Stimulated activated CD8-positive, alpha-beta memory T cell treated with anti-CD3 and anti-CD28 coated beads, Interleukin-15, amount 100 ng/mL, for 24 hours (primary cell): Measurements from ENCODE around the gene VHLL.
A peak's percentile ranks its signal among the peaks of the same experiment; 100 is the strongest.
"Not testable (repeated sequence)": the region's sequence is repeated elsewhere in the genome, so short reads cannot be mapped to it uniquely, and the experiment has no call there.

ENCODE experiments used
- DNase-seq: peaks from one replicate; pipeline ENCODE4 v3.0.0-alpha.2; 2020; ENCODE audit warnings: low read depth

Gene VHLL

DNA sequence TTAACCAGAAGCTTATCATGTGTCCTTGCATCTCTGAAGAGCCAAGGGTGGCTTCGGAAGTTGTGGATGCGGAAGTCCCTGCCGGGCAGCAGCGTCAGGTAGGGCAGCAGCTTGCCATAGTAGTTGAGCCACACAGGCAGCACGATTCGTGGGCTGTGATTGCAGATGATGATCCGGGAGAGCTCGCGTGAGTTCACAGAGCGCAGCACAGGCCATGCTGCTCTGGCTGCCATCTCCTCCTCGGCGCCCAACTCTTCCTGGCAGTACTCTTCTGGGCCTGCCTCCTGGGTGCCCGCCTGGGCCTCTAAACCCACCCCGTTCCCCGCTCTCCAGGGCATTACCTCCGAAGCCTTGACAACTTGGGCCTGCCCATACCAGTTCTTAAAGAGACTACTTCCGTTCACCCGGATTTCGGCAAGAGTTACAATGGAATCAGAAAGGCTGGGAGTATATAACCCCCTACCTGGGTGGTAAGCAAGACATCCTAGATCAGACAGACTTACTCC, at the start of gene VHLL:
VHLL (minus strand) TSS at position 456 of the 506 bp plus-strand sequence; CDS start at position 338, 118 bp downstream.
- no peak for DNase-seq

- no peak for DNase-seq
These were observed 48.2 kb upstream of the VHLL start for GRCh38 chr1:156347331-156347730.

DNA sequence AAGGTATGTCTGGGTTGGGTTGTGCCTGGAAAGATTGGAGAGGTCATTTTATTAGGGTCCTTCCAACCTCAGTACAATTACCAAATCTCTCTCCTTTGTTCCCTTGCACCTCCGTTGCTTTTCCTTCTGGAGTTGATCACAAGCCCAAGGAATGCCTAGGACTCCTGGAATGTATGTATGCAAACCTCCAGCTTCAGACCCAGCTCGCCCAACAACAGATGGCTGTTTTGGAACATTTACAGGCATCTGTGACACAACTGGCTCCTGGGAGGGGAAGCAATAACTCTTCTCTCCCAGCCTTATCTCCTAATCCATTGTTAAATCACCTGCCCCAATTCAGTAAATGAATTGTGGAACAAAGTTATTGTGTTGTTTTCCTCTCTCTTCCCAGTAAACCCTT, 47.5 kb upstream of the VHLL start:
- DNase-seq: no peak

DNA sequence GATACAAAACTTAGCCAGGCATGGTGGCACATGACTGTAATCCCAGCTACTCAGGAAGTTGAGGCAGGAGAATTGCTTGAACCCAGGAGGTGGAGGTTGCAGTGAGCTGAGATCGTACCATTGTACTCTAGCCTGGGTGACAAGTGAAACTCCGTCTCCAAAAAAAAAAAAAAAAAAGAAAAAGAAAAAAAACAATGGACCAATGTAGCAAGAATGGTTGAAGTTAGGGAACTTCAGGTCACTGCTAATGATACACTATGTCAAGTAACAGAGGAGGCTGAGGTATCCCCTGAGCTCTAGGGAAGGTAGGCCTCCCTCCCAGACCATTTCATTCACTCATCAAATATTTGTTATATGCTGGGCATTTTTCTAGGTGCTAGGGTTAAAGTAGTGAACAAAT, 46.9 kb upstream of the VHLL start:
- not testable (repeated sequence) for DNase-seq

DNA sequence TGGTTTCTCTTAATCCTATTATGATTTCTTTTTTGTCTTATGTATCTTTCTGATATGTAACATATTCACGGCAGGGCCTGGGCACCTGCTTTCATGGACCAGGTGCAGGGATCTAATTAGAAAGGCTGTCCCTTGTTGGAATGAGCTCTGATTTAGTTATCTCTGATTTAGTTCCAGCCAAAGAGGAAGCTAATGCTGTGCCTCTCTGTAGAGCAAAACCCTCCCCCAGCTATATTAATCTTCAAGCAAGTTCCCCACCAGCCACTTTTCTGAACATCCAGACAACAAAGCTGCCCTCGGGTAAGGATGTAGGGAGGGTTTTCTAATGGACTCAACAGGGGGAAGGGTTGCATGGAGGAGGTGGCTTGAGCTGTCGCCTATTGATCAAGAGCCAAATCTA, 45.3 kb upstream of the VHLL start:
- DNase-seq: no peak

- no peak for DNase-seq
These were observed 43.3 kb upstream of the VHLL start for GRCh38 chr1:156342166-156342955.

GRCh38 chr1:156338180-156338976, 39.3 kb upstream of the VHLL start, which contains the start of the genes CCT3 and TSACC:
TSS of gene CCT3 (minus strand) at chr1:156338292. CDS start at chr1:156338184, 108 bp downstream.
TSS of gene TSACC (plus strand) at chr1:156338526. CDS start at chr1:156339758, 1,232 bp downstream.
- peak; percentile 99 for DNase-seq

DNA sequence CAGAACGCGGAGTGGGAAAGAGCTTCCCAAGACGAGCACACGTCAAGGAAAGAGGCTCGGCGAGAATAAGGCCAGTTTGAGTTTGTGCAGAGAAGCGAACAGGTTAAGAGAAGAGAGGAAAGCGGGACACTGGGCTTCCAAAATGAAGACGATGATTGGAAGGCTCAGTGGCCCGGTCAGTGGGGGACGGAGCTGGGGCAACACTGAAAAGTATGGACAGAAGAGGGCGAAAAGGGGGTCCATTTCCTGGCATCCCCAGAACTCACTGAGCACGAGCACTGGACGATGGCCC, 38.7 kb upstream of the VHLL start:
- no peak for DNase-seq

DNA sequence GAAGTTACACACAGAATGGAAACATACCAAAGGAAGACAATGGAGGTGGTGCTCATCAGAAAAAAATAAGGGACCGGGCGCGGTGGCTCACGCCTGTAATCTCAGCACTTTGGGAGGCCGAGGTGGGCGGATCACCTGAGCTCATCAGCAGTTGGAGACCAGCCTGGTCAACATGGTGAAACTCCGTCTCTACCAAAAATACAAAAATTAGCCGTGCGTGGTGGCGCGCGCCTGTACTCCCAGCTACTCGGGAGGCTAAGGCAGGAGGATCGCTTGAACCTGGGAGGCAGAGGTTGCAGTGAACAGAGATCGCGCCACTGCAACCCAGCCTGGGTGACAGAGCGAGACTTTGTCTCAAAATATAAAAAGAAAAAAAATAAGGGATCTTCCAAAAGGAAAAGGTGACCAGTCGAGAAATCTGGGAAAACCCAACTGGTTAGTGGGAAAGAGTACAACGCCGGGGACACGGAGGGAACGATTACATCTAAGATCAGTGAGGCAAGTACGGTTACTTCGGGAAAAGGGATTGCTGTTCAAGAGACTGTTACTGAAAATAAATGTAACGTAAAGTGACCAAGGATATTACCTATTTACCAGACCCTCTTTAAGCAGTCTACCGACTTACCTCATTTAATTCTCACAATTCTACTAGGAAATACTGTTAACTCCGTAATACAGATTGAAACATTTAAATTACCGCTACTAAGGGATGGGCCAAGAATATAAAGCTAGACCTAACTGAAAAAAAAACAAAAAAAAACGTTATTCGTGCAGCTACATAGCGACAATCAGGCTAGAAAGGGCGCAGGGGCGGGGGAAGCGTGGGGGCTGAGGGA, 38.2 kb upstream of the VHLL start:
- DNase-seq: no peak

DNA sequence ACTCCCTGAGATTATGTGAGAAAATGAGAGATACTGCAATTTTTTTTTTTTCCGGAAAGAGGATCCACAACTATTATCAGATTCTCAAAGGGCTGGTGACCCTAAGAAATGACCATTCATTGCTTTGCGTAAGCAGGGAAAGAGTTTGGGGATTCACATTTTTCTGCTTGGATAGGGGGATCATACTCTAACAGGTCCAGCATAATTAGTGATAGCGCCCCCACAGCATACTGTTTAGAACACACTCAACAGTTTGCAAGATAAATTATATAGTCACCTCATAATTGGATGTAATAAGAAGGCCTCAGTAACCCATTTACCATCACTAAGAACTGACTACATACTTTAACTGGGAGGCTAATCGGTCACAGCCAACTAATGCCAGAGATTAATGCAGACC, 37.1 kb upstream of the VHLL start:
- DNase-seq: no peak

DNA sequence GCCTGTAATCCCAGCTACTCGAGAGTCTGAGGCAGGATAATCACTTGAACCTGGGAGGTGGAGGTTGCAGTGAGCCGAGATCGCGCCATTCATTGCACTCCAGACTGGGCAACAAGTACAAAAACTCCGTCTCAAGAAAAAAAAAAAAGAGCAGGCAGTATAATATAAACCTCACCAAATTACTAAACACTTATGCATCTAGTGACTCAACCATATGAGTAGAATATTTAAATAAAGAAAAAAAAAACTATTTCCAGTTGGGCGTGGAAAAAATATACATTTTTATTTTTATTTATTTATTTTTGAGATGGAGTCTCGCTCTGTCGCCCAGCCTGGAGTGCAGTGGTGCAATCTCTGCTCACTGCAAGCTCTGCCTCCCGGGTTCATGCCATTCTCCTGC, 24.1 kb upstream of the VHLL start:
- DNase-seq: not testable (repeated sequence)

DNA sequence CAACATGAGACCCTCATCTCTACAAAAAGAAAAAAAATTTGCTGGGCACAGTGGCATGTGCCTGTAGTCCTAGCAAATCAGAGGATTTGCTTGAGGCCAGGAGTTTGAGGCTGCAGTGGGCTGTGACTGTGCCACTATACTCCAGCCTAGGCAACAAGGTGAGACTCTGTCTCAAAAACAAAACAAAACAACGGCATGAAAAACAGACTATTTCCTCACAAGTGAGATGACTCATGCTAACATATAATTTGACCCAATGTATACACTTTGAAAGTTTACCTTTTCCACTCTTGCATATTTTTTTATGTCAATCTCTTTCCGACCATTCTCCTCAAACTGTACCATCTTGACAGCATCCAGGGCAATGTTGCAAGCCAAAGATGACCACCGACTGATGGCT, 21.5 kb upstream of the VHLL start:
- DNase-seq: no peak

DNA sequence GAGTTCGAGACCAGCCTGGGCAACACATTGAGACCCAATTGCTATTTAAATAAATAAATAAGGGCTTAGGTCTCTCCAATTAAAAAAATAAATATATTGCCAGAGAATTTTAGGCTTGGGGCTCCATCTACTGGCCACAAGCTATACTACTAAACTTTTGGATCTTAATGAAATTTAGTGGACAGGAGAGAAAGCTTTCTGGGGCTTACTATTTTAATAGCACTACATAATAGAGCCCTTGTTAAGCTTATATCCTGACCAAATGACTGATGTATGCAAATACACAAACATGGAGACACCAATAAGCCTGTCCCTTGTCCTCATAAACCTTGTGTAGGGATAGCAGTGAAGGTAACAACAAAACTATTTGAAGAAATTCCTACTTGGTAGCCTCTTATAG, 20.6 kb upstream of the VHLL start:
- DNase-seq: no peak

DNA sequence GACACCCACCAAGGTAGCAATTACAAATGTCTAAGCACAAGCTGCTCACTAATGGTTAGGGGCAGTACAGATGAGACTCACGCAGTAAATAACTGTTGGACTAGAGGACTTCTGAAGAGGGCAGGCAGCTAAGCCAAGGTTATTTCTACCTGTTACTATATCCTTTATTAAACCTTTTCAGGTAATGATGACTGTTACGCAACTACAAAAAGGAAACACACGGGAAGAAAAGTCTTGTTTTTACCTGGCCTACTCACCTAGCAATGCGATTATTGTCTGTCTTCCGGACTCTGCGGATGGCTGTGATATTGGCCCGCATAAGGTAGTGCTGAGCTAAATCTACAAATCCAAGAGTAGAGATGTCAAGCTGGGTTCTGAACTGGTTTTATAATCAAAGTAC, 17.8 kb upstream of the VHLL start:
- no peak for DNase-seq

GRCh38 chr1:156310962-156311361, 11.9 kb upstream of the VHLL start:
- no peak for DNase-seq

DNA sequence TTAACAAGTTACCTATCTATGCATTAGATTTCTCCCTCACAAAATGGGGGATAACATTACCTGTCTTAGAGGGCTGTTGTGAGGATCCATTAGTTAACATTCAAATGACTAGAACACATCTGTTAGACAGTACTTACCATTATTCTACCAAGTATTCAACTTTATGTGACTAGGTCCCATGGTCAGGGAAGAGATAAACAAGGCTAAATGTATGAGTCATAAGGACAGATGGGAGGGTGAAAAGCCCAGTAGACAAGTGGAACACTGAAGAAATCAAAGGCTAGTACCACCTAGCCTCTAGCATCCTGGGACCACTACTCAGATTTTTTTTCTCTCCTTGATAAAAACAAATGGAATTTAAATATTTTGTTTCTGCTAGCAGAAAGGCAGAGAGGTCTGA, 9.0 kb upstream of the VHLL start:
- DNase-seq: no peak

DNA sequence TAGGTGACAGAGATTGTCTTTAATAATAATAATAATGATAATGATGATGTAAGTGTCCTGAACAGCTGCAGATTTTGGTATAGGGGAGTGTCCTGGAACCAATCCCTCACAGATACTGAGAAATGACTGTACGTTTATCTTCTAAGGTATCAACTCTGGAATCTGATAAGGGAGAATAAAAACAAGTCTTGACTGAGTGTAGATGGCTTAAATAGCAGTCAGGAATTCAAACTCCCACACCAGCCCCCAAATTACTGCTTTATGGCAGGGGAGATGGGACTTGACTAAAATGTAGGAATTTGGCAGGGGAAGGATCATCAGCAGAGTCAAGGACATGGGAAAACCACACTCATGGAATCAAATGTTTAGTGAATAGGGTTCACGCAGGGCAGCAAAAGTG, 6.1 kb upstream of the VHLL start:
- DNase-seq: no peak

DNA sequence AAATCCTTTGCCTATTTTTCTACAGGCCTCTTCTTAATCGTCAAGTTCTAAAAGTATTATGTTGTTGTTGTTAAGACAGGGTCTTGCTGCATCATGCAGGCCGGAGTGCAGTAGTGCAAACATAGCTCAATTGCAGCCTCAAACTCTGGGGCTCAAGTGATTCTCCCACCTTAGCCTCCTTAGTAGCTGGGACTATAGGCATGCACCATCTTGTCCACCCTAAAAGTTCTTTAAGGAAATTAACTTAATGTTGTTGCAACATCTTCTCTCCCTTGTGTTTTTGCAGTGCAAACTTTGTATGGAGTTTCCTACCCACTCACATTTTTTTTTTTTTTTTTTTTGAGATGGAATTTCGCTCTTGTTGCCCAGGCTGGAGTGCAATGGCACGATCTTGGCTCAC, 4.1 kb upstream of the VHLL start:
- no peak for DNase-seq

DNA sequence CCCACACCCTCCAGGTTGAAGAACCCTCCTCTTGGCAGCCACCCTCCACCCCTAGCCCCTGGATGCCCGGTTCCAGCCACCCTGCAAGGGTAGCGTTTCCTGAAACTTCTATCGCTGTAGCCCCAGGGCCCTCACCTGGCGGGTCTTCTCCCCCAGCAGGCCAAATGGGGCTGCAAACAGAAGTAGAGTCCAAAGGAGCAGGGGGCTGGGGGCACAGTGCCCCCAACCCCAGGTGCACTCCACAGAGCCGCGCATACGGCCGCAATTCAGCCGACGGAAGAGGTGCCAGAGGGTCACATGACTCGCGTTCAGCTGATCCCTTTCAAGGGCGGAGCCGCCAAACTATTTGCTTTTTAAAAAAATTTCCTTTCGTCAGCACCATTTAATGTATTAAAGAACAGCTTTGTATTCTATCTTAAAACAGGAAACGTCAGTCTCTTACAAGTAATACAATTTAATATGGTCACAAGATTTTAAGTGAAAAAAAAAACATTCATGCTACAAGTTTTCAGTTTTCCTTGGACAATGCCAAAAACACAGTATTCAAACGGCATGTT, 3.6 kb downstream of the VHLL start, which contains the start of gene GLMP:
GLMP (minus strand) TSS at position 289 of the 557 bp plus-strand sequence; CDS start at position 255, 34 bp downstream.
- DNase-seq: peak; percentile 29

- no peak for DNase-seq
These were observed 5.2 kb downstream of the VHLL start for GRCh38 chr1:156293895-156294294.

DNA sequence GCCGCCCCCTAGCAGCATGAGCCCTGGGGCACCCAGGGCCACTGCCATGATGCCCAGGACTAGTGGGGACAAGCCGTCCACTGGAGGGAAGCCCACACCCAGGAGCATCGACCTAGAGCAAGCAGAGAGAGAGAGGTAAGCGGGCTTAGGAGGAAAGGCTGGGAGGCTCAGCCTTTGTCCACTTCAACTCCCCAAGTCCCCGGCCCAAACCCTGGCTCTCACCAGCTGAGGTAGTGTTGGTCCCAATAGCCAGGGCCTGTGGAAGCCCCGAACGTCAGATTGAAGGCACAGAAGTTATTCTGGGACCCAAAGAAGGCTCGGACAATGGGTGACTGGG, 6.0 kb downstream of the VHLL start:
- no peak for DNase-seq
